Naive thymus-derived CD4-positive, alpha-beta T cell (primary cell): ENCODE measurements around the gene NCF2. TPM values are rescaled to one million over a fixed set of nuclear protein-coding genes. Genes with fewer than 3 reads are reported as not detected.
A peak's percentile ranks its signal among the peaks of the same experiment; 100 is the strongest.
"Not testable (repeated sequence)": the region's sequence is repeated elsewhere in the genome, so short reads cannot be mapped to it uniquely, and the experiment has no call there.

Source experiments
- ATAC-seq: fragments of 150-1000 bp; cut with Tn5 transposase; 2 replicates; pipeline ENCODE4 v1.10.0; 2021; ENCODE audit warnings: mild to moderate bottlenecking, moderate library complexity
- CTCF ChIA-PET: fragments of 350-600 bp; sonication (Branson Sonifier 250); formaldehyde crosslinking; loops from one replicate; lab custom pipeline; 2021; ENCODE audit warnings: antibody characterized with exemption; lab: Charles Lee
- POLR2A ChIA-PET: fragments of 350-600 bp; sonication (Branson Sonifier 250); formaldehyde crosslinking; loops from one replicate; lab custom pipeline; 2021; ENCODE audit warnings: antibody characterized with exemption, inconsistent platforms; lab: Charles Lee
- DNase-seq, 9 donors: peaks; one replicate each; pipeline versions ENCODE4 v3.0.0 to v3.0.0-alpha.2; 2020 to 2022; ENCODE audit warnings: mixed read lengths in 1 of 9
- H3K27ac ChIP-seq: one replicate; pipeline ENCODE4 v1.7.0; 2013; ENCODE audit warnings: mild to moderate bottlenecking, low read depth, low read length, moderate library complexity
- H3K27me3 ChIP-seq, 2 donors: one replicate each; pipeline ENCODE4 v1.7.0; 2013; ENCODE audit warnings: low read length in 2 of 2, mild to moderate bottlenecking in 2 of 2, moderate library complexity in 2 of 2; ENCODE audit not compliant: control insufficient read depth in 2 of 2, insufficient read depth in 2 of 2
- H3K36me3 ChIP-seq, 3 experiments: 1 replicate in 2 of 3; 2 replicates in 1 of 3; pipeline ENCODE4 v1.7.0; 2013; ENCODE audit warnings: low read length in 3 of 3, mild to moderate bottlenecking in 3 of 3, moderate library complexity in 1 of 3; ENCODE audit not compliant: insufficient read depth in 3 of 3, control insufficient read depth in 2 of 3
- H3K4me1 ChIP-seq, 2 donors: one replicate each; pipeline ENCODE4 v1.7.0; 2013; ENCODE audit warnings: low read length in 2 of 2, mild to moderate bottlenecking in 2 of 2, moderate library complexity in 1 of 2; ENCODE audit not compliant: control insufficient read depth in 2 of 2, insufficient read depth in 2 of 2
- H3K4me3 ChIP-seq: 2 replicates; pipeline ENCODE4 v1.7.0; 2013; ENCODE audit warnings: mild to moderate bottlenecking, low read length
- H3K9me3 ChIP-seq, 3 experiments: 1 replicate in 2 of 3; 2 replicates in 1 of 3; pipeline ENCODE4 v1.7.0; 2013; ENCODE audit warnings: low read length in 3 of 3; ENCODE audit not compliant: control insufficient read depth in 2 of 3
- H3K27ac Mint-ChIP-seq, 9 donors: one replicate each; pipeline ENCODE4 v1.8.0; 2020 to 2022; ENCODE audit warnings: mixed read lengths in 9 of 9, mild to moderate bottlenecking in 8 of 9, moderate library complexity in 5 of 9, inconsistent platforms in 2 of 9
- H3K27me3 Mint-ChIP-seq, 5 donors: one replicate each; pipeline ENCODE4 v1.8.0; 2021 to 2022; ENCODE audit warnings: mixed read lengths in 5 of 5, mild to moderate bottlenecking in 1 of 5
- H3K36me3 Mint-ChIP-seq, 5 donors: one replicate each; pipeline ENCODE4 v1.8.0; 2020 to 2022; ENCODE audit warnings: mixed read lengths in 5 of 5, mild to moderate bottlenecking in 3 of 5, inconsistent platforms in 1 of 5
- H3K4me1 Mint-ChIP-seq, 7 donors: one replicate each; pipeline ENCODE4 v1.8.0; 2020 to 2022; ENCODE audit warnings: mixed read lengths in 7 of 7, mild to moderate bottlenecking in 3 of 7, inconsistent platforms in 1 of 7
- H3K4me3 Mint-ChIP-seq, 10 donors: one replicate each; pipeline ENCODE4 v1.8.0; 2020 to 2022; ENCODE audit warnings: mild to moderate bottlenecking in 10 of 10, mixed read lengths in 10 of 10, moderate library complexity in 6 of 10, inconsistent platforms in 2 of 10
- H3K9me3 Mint-ChIP-seq, 11 donors: one replicate each; pipeline ENCODE4 v1.8.0; 2020 to 2022; ENCODE audit warnings: mixed read lengths in 11 of 11, mild to moderate bottlenecking in 4 of 11, inconsistent platforms in 1 of 11, moderate library complexity in 1 of 11
- intact Hi-C, 2 donors: fragments of 100-400 bp; cut with micrococcal nuclease; formaldehyde crosslinking; loops; one replicate each; pipeline ENCODE4 v1.15.1; 2023
- polyA plus RNA-seq, 2 donors: library from polyadenylated mRNA; unstranded; fragments of 300-500 nt; fragmentation: Illumina TruSeq; gene quantifications; one replicate each; pipeline ENCODE4 v1.2.3, GENCODE V29; 2021
- total RNA-seq, 6 experiments: library from RNA in 5 of 6; stranded (reverse) in 5 of 6; gene quantifications; 1 replicate in 5 of 6; 2 replicates in 1 of 6; pipeline ENCODE4 v1.2.3 and lab custom pipeline; 2021 to 2026

Gene NCF2
- total and polyA plus RNA-seq, 7 experiments from 2014 or later: 0.43 to 145 (median 3.8) TPM

- ChIA-PET POLR2A (no interaction called here), CTCF (no interaction called here)
- Mint-ChIP-seq H3K27ac (peak overlapping the region; percentile 10 to 92 (median 74)), H3K9me3 (peaks cover 0 to 3% (median 0%) of the 10 kb centered on the region in 11 donors), H3K36me3 (peaks cover 10 to 37% (median 22%) of the 10 kb centered on the region in 5 donors), H3K4me1 (peaks cover 31 to 71% (median 55%) of the 10 kb centered on the region in 7 donors), H3K27me3 (peaks cover 0 to 4% (median 0%) of the 10 kb centered on the region in 5 donors), H3K4me3 (peak overlapping the region; percentile 12 to 100 (median 59))
- Histone ChIP-seq H3K27ac (peak overlapping the region; percentile 45), H3K36me3 (peaks cover 17 to 25% (median 17%) of the 10 kb centered on the region in 3 experiments), H3K9me3 (no peaks in the 10 kb centered on the region), H3K27me3 (no peaks in the 10 kb centered on the region), H3K4me3 (peak overlapping the region; percentile 13), H3K4me1 (peaks cover 17 to 43% of the 10 kb centered on the region in 2 donors)
- intact Hi-C loops: loop anchor here (5.0 to 10.0 kb wide), 3 partner anchors 754 to 1934 kb away; partner anchors contain the start of genes C1orf21 (in 1 of the 2) and RGS16 (in 1 of the 2)
- DNase-seq: no peak
- ATAC-seq: no peak
These were observed 40.5 kb upstream of the NCF2 start for GRCh38 chr1:183630748-183631147.

- no peak overlapping the region for H3K4me3 ChIP-seq
- Mint-ChIP-seq H3K4me3 (peak overlapping the region in 6 of 10 donors; percentile 4 to 53 (median 22)), H3K9me3 (no peaks in the 10 kb centered on the region), H3K36me3 (peaks cover 6 to 32% (median 29%) of the 10 kb centered on the region in 5 donors), H3K4me1 (peaks cover 29 to 79% (median 53%) of the 10 kb centered on the region in 7 donors), H3K27ac (peak overlapping the region in 8 of 9 donors; percentile 11 to 84 (median 57)), H3K27me3 (no peaks in the 10 kb centered on the region)
- H3K27me3 ChIP-seq: no peaks in the 10 kb centered on the region
- CTCF ChIA-PET: interaction anchor here (0.7 kb wide), 1 partner anchor 803 kb away, joined by 3 read pairs; no protein-coding TSS in a partner anchor
- DNase-seq: no peak
- peaks cover 17 to 43% of the 10 kb centered on the region in 2 donors for H3K4me1 ChIP-seq
- POLR2A ChIA-PET: no interaction called here
- intact Hi-C loops: no loop called here
- H3K9me3 ChIP-seq: no peaks in the 10 kb centered on the region
- peak overlapping the region; percentile 1 for H3K27ac ChIP-seq
- H3K36me3 ChIP-seq: peaks cover 17 to 35% (median 17%) of the 10 kb centered on the region in 3 experiments
- ATAC-seq: no peak
These were observed 38.3 kb upstream of the NCF2 start for GRCh38 chr1:183628537-183628936.

- CTCF ChIA-PET: interaction anchor here (1.0 kb wide), 1 partner anchor 17 kb away, joined by 3 read pairs; no protein-coding TSS in a partner anchor
- H3K27me3 Mint-ChIP-seq, H3K27ac ChIP-seq, H3K9me3 ChIP-seq, DNase-seq, H3K27me3 ChIP-seq, intact Hi-C loops, ATAC-seq, H3K9me3 Mint-ChIP-seq, H3K4me3 ChIP-seq, POLR2A ChIA-PET, H3K4me3 Mint-ChIP-seq: not testable (repeated sequence)
- Mint-ChIP-seq H3K4me1 (peaks cover 32 to 67% (median 39%) of the 10 kb centered on the region in 7 donors), H3K27ac (peak overlapping the region in 7 of 9 donors; percentile 14 to 82 (median 73)), H3K36me3 (peaks cover 6 to 32% (median 28%) of the 10 kb centered on the region in 5 donors)
- Histone ChIP-seq H3K36me3 (peaks cover 17 to 35% (median 17%) of the 10 kb centered on the region in 3 experiments), H3K4me1 (peaks cover 10 to 25% of the 10 kb centered on the region in 2 donors)
These were observed 36.0 kb upstream of the NCF2 start for GRCh38 chr1:183626236-183626635.

GRCh38 chr1:183622884-183623785 lies 32.9 kb upstream of the NCF2 start:
- peaks cover 0 to 12% (median under 1%) of the 10 kb centered on the region in 3 experiments for H3K36me3 ChIP-seq
- CTCF ChIA-PET: interaction anchor here (0.6 to 1.0 kb wide), 2 partner anchors 152 to 292 kb away, joined by 3 read pairs; no protein-coding TSS in a partner anchor
- H3K4me3 ChIP-seq: no peak overlapping the region
- Mint-ChIP-seq H3K9me3 (no peaks in the 10 kb centered on the region), H3K36me3 (peaks cover 0 to 16% (median 14%) of the 10 kb centered on the region in 5 donors), H3K27me3 (no peaks in the 10 kb centered on the region), H3K27ac (peak overlapping the region; percentile 1 to 76 (median 58)), H3K4me3 (no peak overlapping the region), H3K4me1 (peaks cover 10 to 48% (median 20%) of the 10 kb centered on the region in 7 donors)
- intact Hi-C loops: loop anchor here (1.0 to 5.0 kb wide), 7 partner anchors 10 to 660 kb away; no protein-coding TSS in a partner anchor
- POLR2A ChIA-PET: no interaction called here
- DNase-seq: peak in 7 of 9 donors; percentile 38 to 67 (median 43)
- peaks cover 0 to 5% of the 10 kb centered on the region in 2 donors for H3K4me1 ChIP-seq
- H3K9me3 ChIP-seq: no peaks in the 10 kb centered on the region
- no peaks in the 10 kb centered on the region for H3K27me3 ChIP-seq
- peak overlapping the region; percentile 37 for H3K27ac ChIP-seq
- ATAC-seq: peak; percentile 96

- no peak overlapping the region for H3K4me3 ChIP-seq
- peak overlapping the region in 7 of 9 donors; percentile 23 to 86 (median 57) for H3K27ac Mint-ChIP-seq
- no peaks in the 10 kb centered on the region for H3K9me3 Mint-ChIP-seq
- DNase-seq: no peak
- H3K4me1 Mint-ChIP-seq: peaks cover 5 to 41% (median 20%) of the 10 kb centered on the region in 7 donors
- ChIA-PET CTCF (no interaction called here), POLR2A (interaction anchor here (0.6 kb wide), 1 partner anchor 242 kb away, joined by 3 read pairs; no protein-coding TSS in a partner anchor)
- intact Hi-C loops: loop anchor here in 1 of 2 donors (2.0 to 5.0 kb wide), 3 partner anchors 79 to 659 kb away; no protein-coding TSS in a partner anchor
- no peak for ATAC-seq
- no peaks in the 10 kb centered on the region for H3K27me3 ChIP-seq
- peaks cover 0 to 4% of the 10 kb centered on the region in 2 donors for H3K4me1 ChIP-seq
- peak overlapping the region; percentile 14 for H3K27ac ChIP-seq
- peaks cover 0 to 16% (median 13%) of the 10 kb centered on the region in 5 donors for H3K36me3 Mint-ChIP-seq
- no peaks in the 10 kb centered on the region for H3K9me3 ChIP-seq
- no peak overlapping the region for H3K4me3 Mint-ChIP-seq
- H3K27me3 Mint-ChIP-seq: no peaks in the 10 kb centered on the region
- H3K36me3 ChIP-seq: peaks cover 0 to 11% (median 0%) of the 10 kb centered on the region in 3 experiments
These were observed 31.8 kb upstream of the NCF2 start for GRCh38 chr1:183622013-183622412.

- H3K27ac Mint-ChIP-seq: peak overlapping the region in 8 of 9 donors; percentile 2 to 88 (median 66)
- ATAC-seq (no peak), DNase-seq (no peak)
- H3K4me3 Mint-ChIP-seq: no peak overlapping the region
- peaks cover 0 to 15% (median 9%) of the 10 kb centered on the region in 5 donors for H3K36me3 Mint-ChIP-seq
- CTCF ChIA-PET: interaction anchor here (0.6 kb wide), 1 partner anchor 1718 kb away, joined by 3 read pairs; no protein-coding TSS in a partner anchor
- Histone ChIP-seq H3K4me1 (no peaks in the 10 kb centered on the region), H3K4me3 (no peak overlapping the region), H3K36me3 (peaks cover 0 to 6% (median 0%) of the 10 kb centered on the region in 3 experiments), H3K27ac (no peak overlapping the region), H3K9me3 (no peaks in the 10 kb centered on the region), H3K27me3 (no peaks in the 10 kb centered on the region)
- POLR2A ChIA-PET: interaction anchor here (0.7 to 1.6 kb wide), 4 partner anchors 11 to 40 kb away, joined by 3 to 4 read pairs (median 3); no protein-coding TSS in a partner anchor
- H3K9me3 Mint-ChIP-seq: no peaks in the 10 kb centered on the region
- H3K27me3 Mint-ChIP-seq: no peaks in the 10 kb centered on the region
- H3K4me1 Mint-ChIP-seq: peaks cover 5 to 28% (median 11%) of the 10 kb centered on the region in 7 donors
- intact Hi-C loops: loop anchor here in 1 of 2 donors (5.0 kb wide), 1 partner anchor 448 kb away; no protein-coding TSS in a partner anchor
These were observed 30.1 kb upstream of the NCF2 start for GRCh38 chr1:183620311-183620710.
